ENCODE results near the gene PARD3B.

DNA sequence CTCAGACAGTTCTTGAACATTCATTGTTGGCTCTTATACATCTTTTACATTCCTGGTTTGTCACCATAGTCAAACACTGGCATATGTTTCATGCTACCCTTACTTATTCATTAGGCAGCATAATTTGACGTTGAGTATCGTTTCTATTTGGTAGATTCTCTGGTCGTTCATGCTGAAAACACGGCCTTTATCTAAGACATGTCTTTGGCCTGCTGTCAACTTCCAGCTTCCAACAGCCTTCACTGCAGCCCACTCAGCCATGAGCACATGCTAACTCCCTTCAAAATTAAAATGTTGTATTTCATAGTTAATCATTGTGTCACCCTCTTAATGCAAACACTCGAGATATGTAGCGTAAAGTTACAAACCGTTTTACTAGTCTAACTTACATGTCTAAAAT lies 644.0 kb downstream of the PARD3B start:
- TF ChIP-seq, protein P1, sequence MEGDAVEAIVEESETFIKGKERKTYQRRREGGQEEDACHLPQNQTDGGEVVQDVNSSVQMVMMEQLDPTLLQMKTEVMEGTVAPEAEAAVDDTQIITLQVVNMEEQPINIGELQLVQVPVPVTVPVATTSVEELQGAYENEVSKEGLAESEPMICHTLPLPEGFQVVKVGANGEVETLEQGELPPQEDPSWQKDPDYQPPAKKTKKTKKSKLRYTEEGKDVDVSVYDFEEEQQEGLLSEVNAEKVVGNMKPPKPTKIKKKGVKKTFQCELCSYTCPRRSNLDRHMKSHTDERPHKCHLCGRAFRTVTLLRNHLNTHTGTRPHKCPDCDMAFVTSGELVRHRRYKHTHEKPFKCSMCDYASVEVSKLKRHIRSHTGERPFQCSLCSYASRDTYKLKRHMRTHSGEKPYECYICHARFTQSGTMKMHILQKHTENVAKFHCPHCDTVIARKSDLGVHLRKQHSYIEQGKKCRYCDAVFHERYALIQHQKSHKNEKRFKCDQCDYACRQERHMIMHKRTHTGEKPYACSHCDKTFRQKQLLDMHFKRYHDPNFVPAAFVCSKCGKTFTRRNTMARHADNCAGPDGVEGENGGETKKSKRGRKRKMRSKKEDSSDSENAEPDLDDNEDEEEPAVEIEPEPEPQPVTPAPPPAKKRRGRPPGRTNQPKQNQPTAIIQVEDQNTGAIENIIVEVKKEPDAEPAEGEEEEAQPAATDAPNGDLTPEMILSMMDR (IDR thresholded peaks at IDR 0.05), result no peak
- TF ChIP-seq POLR2A (IDR thresholded peaks at IDR 0.05) (no peak), EP300 (IDR thresholded peaks at IDR 0.05) (no peak), POLR2AphosphoS5 (IDR thresholded peaks at IDR 0.05) (no peak)

All from stomach (tissue), 4 donors.